ENCODE results near the gene CCDC188. TPM values are rescaled to one million over a fixed set of nuclear protein-coding genes. Genes with fewer than 3 reads are reported as not detected.

The CCDC188 gene
- total and polyA plus RNA-seq, 9 of the 15 experiments (the other 6 are each of a cell fraction or from before 2014, with no cell fraction given): not detected

GRCh38 chr22:20145832-20146223 is 5.0 kb downstream of the CCDC188 start (continued):
- TF ChIP-seq RBM14 (IDR thresholded peaks at IDR 0.05; ENCODE audit: borderline replicate concordance, insufficient read depth, low read depth, low read length) (peak; percentile 42; the same call in 1 of the 2 replicates), ZFP30 (CRISPR knock-in tag; IDR thresholded peaks at IDR 0.05; ENCODE audit: borderline replicate concordance) (no peak), NR4A1 (CRISPR knock-in tag; IDR thresholded peaks at IDR 0.05) (no peak), NR4A1 (tag; IDR thresholded peaks at IDR 0.05) (no peak), ETV5 (CRISPR knock-in tag; IDR thresholded peaks at IDR 0.05; ENCODE audit: low read depth) (no peak), MAFF (IDR thresholded peaks at IDR 0.05; ENCODE audit: low read length) (no peak), NCOA1 (IDR thresholded peaks at IDR 0.05; ENCODE audit: low read depth) (no peak), NR3C1 (CRISPR knock-in tag; IDR thresholded peaks at IDR 0.05) (peak; percentile 73; the same call in 1 of the 2 replicates), ILK (tag; IDR thresholded peaks at IDR 0.05; ENCODE audit: borderline replicate concordance, low read depth) (no peak), SRSF1 (IDR thresholded peaks at IDR 0.05; ENCODE audit: low read depth, low read length) (no peak), THAP7 (CRISPR knock-in tag; IDR thresholded peaks at IDR 0.05) (no peak), MTA1 (IDR thresholded peaks at IDR 0.05; ENCODE audit: borderline replicate concordance) (no peak), PRMT5 (CRISPR knock-in tag; IDR thresholded peaks at IDR 0.05) (0 out of 2 replicates have a peak, but pooled peaks have one; percentile 56), ZNF785 (CRISPR knock-in tag; IDR thresholded peaks at IDR 0.05) (no peak), DEAF1 (CRISPR knock-in tag; IDR thresholded peaks at IDR 0.05) (no peak), IRF2 (CRISPR knock-in tag; IDR thresholded peaks at IDR 0.05) (peak; percentile 82; the same call in 1 of the 2 replicates), E2F4 (CRISPR knock-in tag; IDR thresholded peaks at IDR 0.05; ENCODE audit: low read depth) (no peak), FOXA1 (IDR thresholded peaks at IDR 0.05; ENCODE audit: borderline replicate concordance) (no peak), KLF10 (CRISPR knock-in tag; IDR thresholded peaks at IDR 0.05) (no peak), ZSCAN32 (CRISPR knock-in tag; IDR thresholded peaks at IDR 0.05) (no peak), RBM34 (IDR thresholded peaks at IDR 0.05; ENCODE audit: borderline replicate concordance, insufficient read depth, low read length) (no peak), PYGO2 (tag; IDR thresholded peaks at IDR 0.05) (no peak), GABPB1 (CRISPR knock-in tag; IDR thresholded peaks at IDR 0.05) (no peak), TARDBP (IDR thresholded peaks at IDR 0.05) (no peak), MED1 (CRISPR knock-in tag; IDR thresholded peaks at IDR 0.05; ENCODE audit: borderline replicate concordance) (0 out of 2 replicates have a peak, but pooled peaks have one; percentile 3), ZNF280B (CRISPR knock-in tag; IDR thresholded peaks at IDR 0.05) (no peak), TGIF2 (CRISPR knock-in tag; IDR thresholded peaks at IDR 0.05) (no peak; the same call in 1 of the 2 replicates), ZNF140 (CRISPR knock-in tag; IDR thresholded peaks at IDR 0.05) (no peak)
